Endothelial cell of umbilical vein (primary cell): Measurements from ENCODE around the gene NCAPG2. TPM values are rescaled to one million over a fixed set of nuclear protein-coding genes. Genes with fewer than 3 reads are reported as not detected.

ENCODE experiments used
- BruUV-seq: library from RNA; stranded (reverse); fragments of 400-500 nt; replicated peaks from 2 replicates; lab custom pipeline; 2021; lab: Mats Ljungman, UMichigan
- CTCF ChIA-PET: fragments of 300-600, 350-600 bp; sonication (Branson Sonifier 250); formaldehyde crosslinking; loops from one replicate; lab custom pipeline; 2021; ENCODE audit warnings: antibody characterized with exemption, inconsistent platforms; lab: Charles Lee
- POLR2A ChIA-PET: fragments of 300-600, 350-600 bp; sonication (Branson Sonifier 250); formaldehyde crosslinking; loops from one replicate; lab custom pipeline; 2021; ENCODE audit warnings: antibody characterized with exemption, inconsistent platforms; lab: Charles Lee
- DNase-seq: peaks from one replicate; pipeline ENCODE4 v3.0.0-alpha.2; 2011; ENCODE audit warnings: low read depth, low spot score
- FAIRE-seq: peaks from 2 replicates; lab custom pipeline; 2011; peaks lifted over from hg19 to GRCh38; lab: Jason Lieb, UNC
- H2AFZ ChIP-seq: 2 replicates; pipeline ENCODE4 v1.6.0; 2012; ENCODE audit warnings: low read depth, low read length, control low read depth, inconsistent platforms
- H3K27ac ChIP-seq: 2 replicates; pipeline ENCODE4 v1.5.1; 2011; ENCODE audit warnings: low read depth, mild to moderate bottlenecking, control low read depth, low read length, moderate library complexity; ENCODE audit not compliant: insufficient read depth
- H3K27me3 ChIP-seq, 2 experiments: 2 replicates each; pipeline versions ENCODE4 v1.6.0 to v1.6.1; 2011; ENCODE audit warnings: low read length in 2 of 2, mixed read lengths in 1 of 2; ENCODE audit not compliant: control insufficient read depth in 2 of 2, insufficient read depth in 2 of 2
- H3K36me3 ChIP-seq, 2 experiments: 2 replicates in 1 of 2; 3 replicates in 1 of 2; pipeline ENCODE4 v1.5.1; 2011; ENCODE audit warnings: low read length in 2 of 2, mild to moderate bottlenecking in 1 of 2, moderate library complexity in 1 of 2; ENCODE audit not compliant: control insufficient read depth in 2 of 2, insufficient read depth in 2 of 2; ENCODE audit errors: extremely low read depth in 1 of 2
- H3K4me1 ChIP-seq: 3 replicates; pipeline ENCODE4 v1.5.1; 2011; ENCODE audit warnings: mild to moderate bottlenecking, low read length; ENCODE audit not compliant: control insufficient read depth, insufficient read depth; ENCODE audit errors: extremely low read depth
- H3K4me2 ChIP-seq: 2 replicates; pipeline ENCODE4 v1.6.1; 2011; ENCODE audit warnings: low read length, control low read depth, mixed read lengths; ENCODE audit not compliant: insufficient read depth
- H3K4me3 ChIP-seq, 3 experiments: fragments of 200-600 bp in 1 of 3; sonication (generic), shearing (Covaris generic) in 1 of 3; replicated peaks in 1 of 3; 2 replicates each; pipeline ENCODE4 v1.5.1; 2011 to 2016; ENCODE audit warnings: control low read depth in 3 of 3, low read length in 3 of 3, mild to moderate bottlenecking in 2 of 3, inconsistent platforms in 1 of 3, low read depth in 1 of 3, moderate library complexity in 1 of 3; ENCODE audit not compliant: insufficient read depth in 1 of 3
- H3K79me2 ChIP-seq: 2 replicates; pipeline ENCODE4 v1.6.0; 2012; ENCODE audit warnings: low read length, inconsistent platforms; ENCODE audit not compliant: control insufficient read depth, insufficient read depth
- H3K9ac ChIP-seq: replicated peaks from 2 replicates; pipeline ENCODE3; 2011; ENCODE audit warnings: low read length, control low read depth; ENCODE audit not compliant: insufficient read depth; ENCODE audit errors: extremely low read depth
- H3K9me1 ChIP-seq: replicated peaks from 3 replicates; pipeline ENCODE4 v1.6.0; 2011; ENCODE audit warnings: mild to moderate bottlenecking, low read length; ENCODE audit not compliant: control insufficient read depth, insufficient read depth; ENCODE audit errors: extremely low read depth
- H3K9me3 ChIP-seq: replicated peaks from 2 replicates; pipeline ENCODE4 v1.5.1; 2012; ENCODE audit warnings: low read length, inconsistent platforms; ENCODE audit not compliant: control insufficient read depth, insufficient read depth
- H4K20me1 ChIP-seq: replicated peaks from 2 replicates; pipeline ENCODE3; 2011; ENCODE audit warnings: mild to moderate bottlenecking, low read length; ENCODE audit not compliant: control insufficient read depth, insufficient read depth; ENCODE audit errors: extremely low read depth
- CTCF ChIP-seq, 2 donors: IDR thresholded peaks; 1 replicate in 1 of 2; 2 replicates in 1 of 2; pipeline ENCODE4 v1.5.1; 2011; ENCODE audit warnings: low read length in 2 of 2, mild to moderate bottlenecking in 2 of 2, moderate library complexity in 2 of 2, control low read depth in 1 of 2, inconsistent platforms in 1 of 2, low read depth in 1 of 2; ENCODE audit not compliant: insufficient read depth in 1 of 2; ENCODE audit errors: extremely low read depth in 1 of 2
- EZH2 ChIP-seq: IDR thresholded peaks from 2 replicates; pipeline ENCODE4 v1.6.1; 2012; ENCODE audit warnings: borderline replicate concordance, low read depth, mild to moderate bottlenecking, moderate library complexity, low read length, inconsistent platforms; ENCODE audit not compliant: severe bottlenecking
- FOS ChIP-seq: IDR thresholded peaks from 2 replicates; pipeline ENCODE4 v1.6.1; 2011; ENCODE audit warnings: mild to moderate bottlenecking, low read length, moderate library complexity, borderline replicate concordance; ENCODE audit not compliant: insufficient read depth
- GATA2 ChIP-seq: IDR thresholded peaks from 2 replicates; pipeline ENCODE4 v1.7.0; 2011; ENCODE audit warnings: low read depth, mild to moderate bottlenecking, moderate library complexity, mixed read lengths, low read length; ENCODE audit not compliant: insufficient read length, insufficient read depth
- JUN ChIP-seq: IDR thresholded peaks from 2 replicates; pipeline ENCODE4 v1.6.1; 2011; ENCODE audit warnings: borderline replicate concordance, low read depth; ENCODE audit not compliant: insufficient read length, insufficient read depth
- MYC ChIP-seq: IDR thresholded peaks from one replicate; pipeline ENCODE4 v1.6.1; 2011; ENCODE audit warnings: mild to moderate bottlenecking, low read depth, low read length
- POLR2A ChIP-seq: IDR thresholded peaks from 2 replicates; pipeline ENCODE4 v1.6.1; 2012; ENCODE audit warnings: low read depth, mild to moderate bottlenecking, control low read depth, low read length
- POLR2AphosphoS5 ChIP-seq: IDR thresholded peaks from 2 replicates; pipeline ENCODE4 v1.6.1; 2012; ENCODE audit warnings: low read depth, mild to moderate bottlenecking, control low read depth, low read length, moderate library complexity; ENCODE audit not compliant: insufficient read depth
- dilution Hi-C: fragments of 300-500 bp; cut with MboI; formaldehyde crosslinking; loops from one replicate; pipeline ENCODE4 v1.15.0; 2019; ENCODE audit warnings: low sequenced_read_pairs; ENCODE audit not compliant: extremely low pct_ligation_motif_present
- intact Hi-C: fragments of 100-400 bp; cut with micrococcal nuclease; formaldehyde crosslinking; loops from one replicate; pipeline ENCODE4 v1.10.0; 2022
- polyA plus RNA-seq, 4 experiments: library from polyadenylated mRNA; depleted of rRNA in 3 of 4; stranded (reverse) in 3 of 4; unstranded in 1 of 4; fragments of >200 nt; gene quantifications; 2 replicates each; pipeline versions ENCODE4 v1.2.1 to v1.2.3, GENCODE V29; 2011 to 2012; ENCODE audit warnings: missing spikeins in 1 of 4
- total RNA-seq: library from RNA; stranded (reverse); gene quantifications from 2 replicates; pipeline ENCODE4 v1.2.3, GENCODE V29; 2021
- TF ChIP-seq, protein P1 (sequence below): IDR thresholded peaks from 2 replicates; pipeline ENCODE4 v1.6.1; 2011; ENCODE audit not compliant: insufficient read depth, insufficient read length

NCAPG2 gene
- total and polyA plus RNA-seq, 2 donors (not counting 3 experiments of a cell fraction or from before 2014, with no cell fraction given) = 19.2 to 62.3 TPM

DNA sequence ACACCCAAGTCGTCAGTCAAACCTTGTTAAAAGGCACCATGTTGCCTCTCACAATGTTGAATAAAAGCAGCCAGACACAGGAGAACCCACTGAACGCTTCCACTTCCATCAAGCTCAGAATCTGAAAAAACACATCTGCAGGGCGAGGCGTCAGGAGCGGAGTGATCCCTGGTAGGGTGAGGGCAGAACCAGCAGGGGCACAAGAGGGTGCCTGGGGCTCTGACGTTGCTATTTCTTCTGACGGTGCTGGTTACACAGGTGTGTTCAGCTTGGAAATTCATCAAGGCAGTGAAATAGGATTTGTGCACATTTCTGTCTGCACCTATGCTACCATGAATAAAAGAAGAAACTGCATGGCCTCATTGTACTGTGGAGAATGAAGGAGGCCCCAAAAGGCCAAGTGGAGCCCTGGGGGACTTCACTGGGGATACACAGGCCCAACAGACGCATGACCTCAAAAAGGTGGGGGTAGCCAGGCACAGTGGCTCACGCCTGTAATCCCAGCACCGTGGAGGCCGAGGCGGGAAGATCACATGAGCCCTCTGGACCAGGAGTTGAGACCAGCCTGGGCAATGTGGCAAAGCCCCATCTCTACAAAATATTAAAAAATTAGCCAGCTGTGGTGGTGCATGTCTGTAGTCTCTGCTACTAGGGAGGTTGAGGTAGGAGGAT, 19.2 kb upstream of the NCAPG2 start:
- intact Hi-C loops (no loop called here), dilution Hi-C loops (no loop called here)
- FAIRE-seq (no peak), DNase-seq (no peak)
- TF ChIP-seq GATA2 (no peak), POLR2A (no peak), CTCF (IDR thresholded peaks at IDR 0.05; ENCODE audit: extremely low read depth in 1 of 2, insufficient read depth in 1 of 2, low read depth in 1 of 2, low read length in 2 of 2) (no peak), POLR2AphosphoS5 (no peak), FOS (no peak), EZH2 (no peak), JUN (no peak), MYC (no peak)
- TF ChIP-seq, protein P1, sequence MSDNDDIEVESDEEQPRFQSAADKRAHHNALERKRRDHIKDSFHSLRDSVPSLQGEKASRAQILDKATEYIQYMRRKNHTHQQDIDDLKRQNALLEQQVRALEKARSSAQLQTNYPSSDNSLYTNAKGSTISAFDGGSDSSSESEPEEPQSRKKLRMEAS = no peak
- no peaks in the 10 kb centered on the region for H3K27me3 ChIP-seq
- no TSS peak for BruUV-seq
- H4K20me1 ChIP-seq = no peaks in the 10 kb centered on the region
- no peaks in the 10 kb centered on the region for H3K4me1 ChIP-seq
- H3K4me2 ChIP-seq = no peak overlapping the region
- H2AFZ ChIP-seq = no peak overlapping the region
- ChIA-PET POLR2A (no interaction called here), CTCF (no interaction called here)
- no peaks in the 10 kb centered on the region for H3K79me2 ChIP-seq
- H3K4me3 ChIP-seq = no peak overlapping the region
- no peak overlapping the region for H3K27ac ChIP-seq
- no peaks in the 10 kb centered on the region for H3K9me3 ChIP-seq
- H3K9ac ChIP-seq = no peak overlapping the region
- H3K9me1 ChIP-seq = no peaks in the 10 kb centered on the region
- H3K36me3 ChIP-seq = no peaks in the 10 kb centered on the region
